GM12892 (cell line): ENCODE measurements around the gene MTG2.

Source experiments
- POLR2A ChIP-seq: IDR thresholded peaks from 2 replicates; pipeline ENCODE4 v1.6.1; 2011; ENCODE audit warnings: low read depth, low read length, control low read depth
- POLR2AphosphoS5 ChIP-seq: IDR thresholded peaks from 2 replicates; pipeline ENCODE4 v1.6.1; 2011; ENCODE audit warnings: low read depth, low read length, control low read depth

GRCh38 chr20:62214067-62214466 is 31.2 kb downstream of the MTG2 start:
- TF ChIP-seq POLR2AphosphoS5 (no peak), POLR2A (no peak)
